Uterus (tissue), 2 donors: Measurements from ENCODE around the gene RAC2.

ENCODE experiments used
- POLR2A ChIP-seq, 2 donors: fragments of 450-650 bp; IDR thresholded peaks; one replicate each; pipeline ENCODE4 v1.6.1; 2016; ENCODE audit warnings: antibody characterized with exemption in 2 of 2, mild to moderate bottlenecking in 1 of 2, moderate library complexity in 1 of 2
- TF ChIP-seq, protein P1 (sequence below), 4 experiments: fragments of 200-600 bp in 2 of 4; fragments of 450-650 bp in 2 of 4; sonication (generic) in 2 of 4; IDR thresholded peaks; one replicate each; pipeline ENCODE4 v1.5.1; 2016 to 2019; ENCODE audit warnings: antibody characterized with exemption in 4 of 4, mild to moderate bottlenecking in 2 of 4, moderate library complexity in 1 of 4

GRCh38 chr22:37212174-37212906 is 31.7 kb downstream of the RAC2 start, which contains the start of gene SSTR3:
- TF ChIP-seq POLR2A (IDR thresholded peaks at IDR 0.05), result no peak
- TF ChIP-seq, protein P1, sequence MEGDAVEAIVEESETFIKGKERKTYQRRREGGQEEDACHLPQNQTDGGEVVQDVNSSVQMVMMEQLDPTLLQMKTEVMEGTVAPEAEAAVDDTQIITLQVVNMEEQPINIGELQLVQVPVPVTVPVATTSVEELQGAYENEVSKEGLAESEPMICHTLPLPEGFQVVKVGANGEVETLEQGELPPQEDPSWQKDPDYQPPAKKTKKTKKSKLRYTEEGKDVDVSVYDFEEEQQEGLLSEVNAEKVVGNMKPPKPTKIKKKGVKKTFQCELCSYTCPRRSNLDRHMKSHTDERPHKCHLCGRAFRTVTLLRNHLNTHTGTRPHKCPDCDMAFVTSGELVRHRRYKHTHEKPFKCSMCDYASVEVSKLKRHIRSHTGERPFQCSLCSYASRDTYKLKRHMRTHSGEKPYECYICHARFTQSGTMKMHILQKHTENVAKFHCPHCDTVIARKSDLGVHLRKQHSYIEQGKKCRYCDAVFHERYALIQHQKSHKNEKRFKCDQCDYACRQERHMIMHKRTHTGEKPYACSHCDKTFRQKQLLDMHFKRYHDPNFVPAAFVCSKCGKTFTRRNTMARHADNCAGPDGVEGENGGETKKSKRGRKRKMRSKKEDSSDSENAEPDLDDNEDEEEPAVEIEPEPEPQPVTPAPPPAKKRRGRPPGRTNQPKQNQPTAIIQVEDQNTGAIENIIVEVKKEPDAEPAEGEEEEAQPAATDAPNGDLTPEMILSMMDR (IDR thresholded peaks at IDR 0.05), result no peak
